Measurements from ENCODE around the gene CFAP299.

CFAP299 gene

GRCh38 chr4:80419946-80420345 lies 84.4 kb downstream of the CFAP299 start:
- H3K9ac ChIP-seq (ENCODE audit: low read length): no peak overlapping the region
- H3K79me2 ChIP-seq (ENCODE audit: insufficient read depth, low read length): no peaks in the 10 kb centered on the region
- no peaks in the 10 kb centered on the region for H3K9me2 ChIP-seq (ENCODE audit: low read depth, low read length)
- no peaks in the 10 kb centered on the region for H4K20me1 ChIP-seq (ENCODE audit: insufficient read depth, low read length)
- H3K36me3 ChIP-seq (ENCODE audit: insufficient read depth, low read length): no peaks in the 10 kb centered on the region
- H3K27ac ChIP-seq (ENCODE audit: low read depth, low read length, poor library complexity, severe bottlenecking): no peak overlapping the region
- H3K9me3 ChIP-seq (ENCODE audit: low read length): no peaks in the 10 kb centered on the region
- TF ChIP-seq, protein P1, sequence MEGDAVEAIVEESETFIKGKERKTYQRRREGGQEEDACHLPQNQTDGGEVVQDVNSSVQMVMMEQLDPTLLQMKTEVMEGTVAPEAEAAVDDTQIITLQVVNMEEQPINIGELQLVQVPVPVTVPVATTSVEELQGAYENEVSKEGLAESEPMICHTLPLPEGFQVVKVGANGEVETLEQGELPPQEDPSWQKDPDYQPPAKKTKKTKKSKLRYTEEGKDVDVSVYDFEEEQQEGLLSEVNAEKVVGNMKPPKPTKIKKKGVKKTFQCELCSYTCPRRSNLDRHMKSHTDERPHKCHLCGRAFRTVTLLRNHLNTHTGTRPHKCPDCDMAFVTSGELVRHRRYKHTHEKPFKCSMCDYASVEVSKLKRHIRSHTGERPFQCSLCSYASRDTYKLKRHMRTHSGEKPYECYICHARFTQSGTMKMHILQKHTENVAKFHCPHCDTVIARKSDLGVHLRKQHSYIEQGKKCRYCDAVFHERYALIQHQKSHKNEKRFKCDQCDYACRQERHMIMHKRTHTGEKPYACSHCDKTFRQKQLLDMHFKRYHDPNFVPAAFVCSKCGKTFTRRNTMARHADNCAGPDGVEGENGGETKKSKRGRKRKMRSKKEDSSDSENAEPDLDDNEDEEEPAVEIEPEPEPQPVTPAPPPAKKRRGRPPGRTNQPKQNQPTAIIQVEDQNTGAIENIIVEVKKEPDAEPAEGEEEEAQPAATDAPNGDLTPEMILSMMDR (IDR thresholded peaks at IDR 0.05; ENCODE audit: low read length): no peak
- no peak for TF ChIP-seq EZH2 (IDR thresholded peaks at IDR 0.05; ENCODE audit: borderline replicate concordance, low read length)
- H3K4me3 ChIP-seq (ENCODE audit: low read depth, low read length, poor library complexity, severe bottlenecking): no peak overlapping the region
- H3K4me2 ChIP-seq (ENCODE audit: low read length): no peak overlapping the region
- H3K4me1 ChIP-seq (ENCODE audit: insufficient read depth, low read length, severe bottlenecking): peaks cover 13% of the 10 kb centered on the region
- no peaks in the 10 kb centered on the region for H3K27me3 ChIP-seq (ENCODE audit: insufficient read depth, low read length)
- no peaks in the 10 kb centered on the region for H3F3A ChIP-seq (ENCODE audit: insufficient read depth, low read length)
- no peak overlapping the region for H2AFZ ChIP-seq (ENCODE audit: low read length)

DNA sequence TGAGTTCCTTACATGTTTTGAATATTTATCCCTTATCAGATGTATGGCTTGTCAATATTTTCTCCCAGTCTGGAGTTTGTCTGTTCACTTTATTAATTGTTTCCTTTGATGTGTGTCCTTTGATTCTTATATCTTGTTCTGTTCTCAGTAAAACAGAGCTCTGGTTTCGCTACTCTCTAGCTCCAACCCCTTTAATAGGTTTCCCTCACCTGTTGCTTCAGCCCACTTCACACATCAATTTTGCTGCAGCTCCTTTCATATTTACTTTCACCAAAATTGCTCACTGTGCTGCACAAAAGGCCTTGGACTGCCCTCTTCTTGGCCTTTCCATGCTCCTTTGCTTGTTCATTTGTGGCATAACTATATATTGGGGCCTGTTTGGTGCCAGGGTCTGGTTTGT lies 85.1 kb downstream of the CFAP299 start:
- Histone ChIP-seq H3K4me3 (ENCODE audit: low read depth, low read length, poor library complexity, severe bottlenecking) (no peak overlapping the region), H3K4me2 (ENCODE audit: low read length) (no peak overlapping the region), H4K20me1 (ENCODE audit: insufficient read depth, low read length) (no peaks in the 10 kb centered on the region), H3K9me3 (ENCODE audit: low read length) (no peaks in the 10 kb centered on the region), H3K4me1 (ENCODE audit: insufficient read depth, low read length, severe bottlenecking) (peaks cover 13% of the 10 kb centered on the region), H3K36me3 (ENCODE audit: insufficient read depth, low read length) (no peaks in the 10 kb centered on the region), H3K79me2 (ENCODE audit: insufficient read depth, low read length) (no peaks in the 10 kb centered on the region), H3F3A (ENCODE audit: insufficient read depth, low read length) (no peaks in the 10 kb centered on the region), H3K27me3 (ENCODE audit: insufficient read depth, low read length) (no peaks in the 10 kb centered on the region), H3K27ac (ENCODE audit: low read depth, low read length, poor library complexity, severe bottlenecking) (no peak overlapping the region), H3K9ac (ENCODE audit: low read length) (no peak overlapping the region), H3K9me2 (ENCODE audit: low read depth, low read length) (no peaks in the 10 kb centered on the region), H2AFZ (ENCODE audit: low read length) (no peak overlapping the region)
- no peak for TF ChIP-seq EZH2 (IDR thresholded peaks at IDR 0.05; ENCODE audit: borderline replicate concordance, low read length)
- TF ChIP-seq, protein P1 (IDR thresholded peaks at IDR 0.05; ENCODE audit: low read length): no peak

GRCh38 chr4:80422727-80423404 lies 87.3 kb downstream of the CFAP299 start:
- Histone ChIP-seq H3K9me3 (ENCODE audit: low read length) (no peaks in the 10 kb centered on the region), H2AFZ (ENCODE audit: low read length) (no peak overlapping the region), H3K9me2 (ENCODE audit: low read depth, low read length) (no peaks in the 10 kb centered on the region), H3K27me3 (ENCODE audit: insufficient read depth, low read length) (no peaks in the 10 kb centered on the region), H3K4me2 (ENCODE audit: low read length) (no peak overlapping the region), H3K4me3 (ENCODE audit: low read depth, low read length, poor library complexity, severe bottlenecking) (no peak overlapping the region), H3K79me2 (ENCODE audit: insufficient read depth, low read length) (no peaks in the 10 kb centered on the region), H3K27ac (ENCODE audit: low read depth, low read length, poor library complexity, severe bottlenecking) (no peak overlapping the region), H3K4me1 (ENCODE audit: insufficient read depth, low read length, severe bottlenecking) (peaks cover 19% of the 10 kb centered on the region), H3F3A (ENCODE audit: insufficient read depth, low read length) (no peaks in the 10 kb centered on the region), H3K36me3 (ENCODE audit: insufficient read depth, low read length) (no peaks in the 10 kb centered on the region), H4K20me1 (ENCODE audit: insufficient read depth, low read length) (no peaks in the 10 kb centered on the region), H3K9ac (ENCODE audit: low read length) (no peak overlapping the region)
- no peak for TF ChIP-seq EZH2 (IDR thresholded peaks at IDR 0.05; ENCODE audit: borderline replicate concordance, low read length)
- TF ChIP-seq, protein P1 (IDR thresholded peaks at IDR 0.05; ENCODE audit: low read length): no peak
